Peyer's patch (tissue), 4 donors: Measurements from ENCODE around the gene ECT2L.

Source experiments
- CTCF ChIP-seq, 6 experiments: fragments of 450-650 bp in 4 of 6; fragments of 200-600 bp in 2 of 6; sonication (generic) in 1 of 6; IDR thresholded peaks; one replicate each; pipeline ENCODE4 v1.5.1; 2017 to 2019; ENCODE audit warnings: antibody characterized with exemption in 6 of 6, mild to moderate bottlenecking in 3 of 6, moderate library complexity in 1 of 6
- POLR2A ChIP-seq, 2 donors: fragments of 450-650 bp; IDR thresholded peaks; one replicate each; pipeline ENCODE4 v1.5.1; 2017; ENCODE audit warnings: antibody characterized with exemption in 2 of 2, mild to moderate bottlenecking in 2 of 2, moderate library complexity in 2 of 2

- no peak for TF ChIP-seq CTCF (IDR thresholded peaks at IDR 0.05)
- no peak for TF ChIP-seq POLR2A (IDR thresholded peaks at IDR 0.05)
Measured at GRCh38 chr6:138785980-138786379, 9.9 kb upstream of the ECT2L start.
